HG03442 (cell line): ENCODE results near the gene SEC14L5.
"Not testable (repeated sequence)": the region's sequence is repeated elsewhere in the genome, so short reads cannot be mapped to it uniquely, and the experiment has no call there.

Experiments used
- ATAC-seq: cut with Tn5 transposase; IDR thresholded peaks from one replicate; pipeline ENCODE4 v1.9.1; 2021; ENCODE audit warnings: mild to moderate bottlenecking, moderate library complexity; ENCODE audit not compliant: unreplicated experiment

SEC14L5 gene

GRCh38 chr16:4929619-4930018 lies 28.5 kb upstream of the SEC14L5 start:
- ATAC-seq, result not testable (repeated sequence)

- ATAC-seq, result no peak
These were observed 26.7 kb upstream of the SEC14L5 start for GRCh38 chr16:4931381-4931780.

- ATAC-seq, result no peak
These were observed 24.7 kb upstream of the SEC14L5 start for GRCh38 chr16:4933433-4933832.

- no peak for ATAC-seq
These were observed 24.2 kb upstream of the SEC14L5 start for GRCh38 chr16:4933871-4934395.

GRCh38 chr16:4934591-4934990 lies 23.5 kb upstream of the SEC14L5 start:
- no peak for ATAC-seq

GRCh38 chr16:4935241-4935855 lies 22.8 kb upstream of the SEC14L5 start:
- ATAC-seq, result no peak

- ATAC-seq, result no peak
These were observed 21.7 kb upstream of the SEC14L5 start for GRCh38 chr16:4936181-4936990.

GRCh38 chr16:4936991-4937781 lies 20.9 kb upstream of the SEC14L5 start, which contains the start of gene PPL:
Gene PPL (minus strand): TSS chr16:4937148. CDS start chr16:4937045, 103 bp downstream.
- ATAC-seq, result no peak

- no peak for ATAC-seq
These were observed 20.1 kb upstream of the SEC14L5 start for GRCh38 chr16:4937782-4938682.

GRCh38 chr16:4938683-4939030 lies 19.5 kb upstream of the SEC14L5 start:
- ATAC-seq, result no peak

GRCh38 chr16:4940719-4941118 lies 17.4 kb upstream of the SEC14L5 start:
- ATAC-seq, result no peak

GRCh38 chr16:4942481-4942880 lies 15.6 kb upstream of the SEC14L5 start:
- no peak for ATAC-seq

- ATAC-seq, result no peak
These were observed 13.5 kb upstream of the SEC14L5 start for GRCh38 chr16:4944333-4945281.

GRCh38 chr16:4945560-4946502 lies 12.3 kb upstream of the SEC14L5 start:
- no peak for ATAC-seq

- ATAC-seq, result no peak
These were observed 11.2 kb upstream of the SEC14L5 start for GRCh38 chr16:4946917-4947316.

GRCh38 chr16:4947722-4948503 lies 10.2 kb upstream of the SEC14L5 start:
- ATAC-seq, result no peak
